SJSA1 (cell line): ENCODE data around the gene CKS1B. TPM values are rescaled to one million over a fixed set of nuclear protein-coding genes. Genes with fewer than 3 reads are reported as not detected.
A peak's percentile ranks its signal among the peaks of the same experiment; 100 is the strongest.
"Not testable (repeated sequence)": the region's sequence is repeated elsewhere in the genome, so short reads cannot be mapped to it uniquely, and the experiment has no call there.

Experiments used
- DNase-seq, 2 experiments: peaks; one replicate each; pipeline ENCODE4 v3.0.0-alpha.2; 2015 to 2020; ENCODE audit warnings: low spot score in 2 of 2, low read depth in 1 of 2
- H3K27ac ChIP-seq: fragments of 250-450 bp; sonication (Bioruptor Pico); 2 replicates; pipeline ENCODE4 v1.5.1; 2020; ENCODE audit warnings: mild to moderate bottlenecking, moderate library complexity
- H3K27me3 ChIP-seq: fragments of 250-450 bp; sonication (Bioruptor Pico); replicated peaks from 2 replicates; pipeline ENCODE4 v1.5.1; 2020; ENCODE audit warnings: mild to moderate bottlenecking, moderate library complexity
- H3K36me3 ChIP-seq: fragments of 250-450 bp; sonication (Bioruptor Pico); 2 replicates; pipeline ENCODE4 v1.5.1; 2020; ENCODE audit warnings: mild to moderate bottlenecking
- H3K4me1 ChIP-seq: fragments of 250-450 bp; sonication (Bioruptor Pico); replicated peaks from 2 replicates; pipeline ENCODE4 v1.6.1; 2021; ENCODE audit warnings: mild to moderate bottlenecking
- H3K4me3 ChIP-seq: fragments of 250-450 bp; sonication (Bioruptor Pico); 2 replicates; pipeline ENCODE4 v1.5.1; 2020; ENCODE audit warnings: mild to moderate bottlenecking
- H3K9me3 ChIP-seq: fragments of 250-450 bp; sonication (Bioruptor Pico); replicated peaks from 2 replicates; pipeline ENCODE4 v1.5.1; 2020; ENCODE audit warnings: mild to moderate bottlenecking
- total RNA-seq: library from RNA; depleted of rRNA; stranded (reverse); fragments of >200 nt; shearing (Covaris generic); gene quantifications from 2 replicates; pipeline ENCODE4 v1.2.3, GENCODE V29; 2014

The CKS1B gene
- total RNA-seq, 1 experiment from 2014 or later: 290 TPM

DNA sequence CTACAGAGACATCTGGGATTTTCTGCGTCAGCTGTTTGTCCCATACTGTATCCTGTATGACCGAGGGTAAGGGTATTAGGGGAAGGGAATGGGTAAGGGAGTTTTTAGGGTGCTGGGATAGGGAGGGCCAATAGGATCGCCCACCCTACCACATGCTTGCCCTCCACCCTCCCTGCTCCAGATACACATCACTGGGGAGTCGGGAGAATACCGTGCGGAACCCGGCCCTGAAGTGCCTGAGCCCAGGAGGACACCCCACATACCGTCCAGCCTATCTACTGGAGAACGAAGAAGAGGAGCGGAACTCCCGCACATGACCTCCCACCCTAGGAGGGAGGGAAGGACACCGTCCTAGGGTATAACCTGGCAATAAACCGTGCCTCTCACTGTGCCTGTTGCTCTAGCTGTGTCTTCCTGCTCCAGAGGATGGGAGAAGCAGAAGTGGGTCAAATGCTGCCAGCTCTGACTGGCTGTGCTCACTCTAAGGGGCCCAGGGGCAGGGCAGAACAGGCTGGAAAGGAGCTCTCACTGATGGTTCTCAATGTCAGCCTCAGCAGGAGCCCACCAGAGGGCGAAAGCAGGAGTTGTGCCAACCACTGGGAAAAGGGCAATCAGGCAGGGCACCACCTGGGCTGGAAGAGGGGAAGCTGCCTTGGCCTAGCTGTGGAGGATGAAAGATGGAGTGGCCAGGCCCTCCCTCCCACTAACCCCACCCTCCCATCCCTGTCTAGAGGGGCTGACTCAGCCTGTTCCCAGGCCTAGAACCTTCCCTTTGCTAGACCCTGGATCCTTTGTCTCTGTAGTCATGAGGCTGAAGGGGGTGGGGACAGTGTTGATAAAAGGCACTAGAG is 18.5 kb downstream of the CKS1B start:
- no peaks in the 10 kb centered on the region for H3K27me3 ChIP-seq
- H3K4me1 ChIP-seq: peaks cover 11% of the 10 kb centered on the region
- peaks cover 30% of the 10 kb centered on the region for H3K36me3 ChIP-seq
- peak in 1 of 2 experiments; percentile 28 for DNase-seq
- no peaks in the 10 kb centered on the region for H3K9me3 ChIP-seq
- no peak overlapping the region for H3K4me3 ChIP-seq
- no peak overlapping the region; the same call in 1 of the 2 replicates for H3K27ac ChIP-seq

DNA sequence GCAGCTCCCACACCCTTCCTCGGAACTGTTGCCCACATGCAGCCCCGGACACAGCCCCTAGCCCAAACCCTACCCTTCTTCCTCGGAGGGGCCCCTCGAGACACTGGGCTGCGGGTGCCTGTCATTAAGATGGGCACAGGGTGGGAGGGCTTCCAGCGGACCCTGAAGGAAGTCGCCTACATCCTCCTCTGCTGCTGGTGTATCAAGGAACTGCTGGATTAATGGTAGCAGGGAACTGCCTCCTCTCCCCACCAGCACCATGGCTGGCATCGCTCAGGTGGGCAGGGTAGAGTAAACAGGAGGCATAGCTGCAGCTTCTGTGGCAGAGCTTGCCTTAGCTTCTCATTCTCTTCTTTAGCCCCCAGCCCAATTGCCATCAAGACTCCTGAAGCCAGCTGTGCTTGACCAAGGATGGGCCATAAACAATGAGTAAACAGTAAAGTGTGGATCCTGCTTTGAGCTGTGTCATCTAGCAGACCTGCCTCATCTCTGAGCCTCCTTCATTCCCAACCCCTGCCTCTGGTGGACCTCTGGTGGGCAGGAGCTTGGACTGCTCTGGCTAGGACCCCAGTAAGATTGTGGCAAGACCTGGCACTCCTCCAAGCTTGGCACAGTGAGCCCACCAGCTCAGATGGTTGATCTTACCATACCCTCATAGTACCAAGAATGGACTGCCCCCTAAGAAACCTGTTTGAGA is 19.2 kb downstream of the CKS1B start, which contains the start of gene LENEP:
Gene LENEP, plus strand, starts transcription at position 15 of the 697 bp plus-strand sequence. Its CDS starts 22 bp downstream, at position 37.
- Histone ChIP-seq H3K27ac (no peak within 1 kb of the TSS; the same call in 1 of the 2 replicates), H3K36me3 (peaks cover 22% of the 10 kb centered on the region), H3K9me3 (no peaks in the 10 kb centered on the region), H3K4me3 (no peak within 1 kb of the TSS), H3K4me1 (peaks cover 11% of the 10 kb centered on the region), H3K27me3 (no peaks in the 10 kb centered on the region)
- no peak for DNase-seq

DNA sequence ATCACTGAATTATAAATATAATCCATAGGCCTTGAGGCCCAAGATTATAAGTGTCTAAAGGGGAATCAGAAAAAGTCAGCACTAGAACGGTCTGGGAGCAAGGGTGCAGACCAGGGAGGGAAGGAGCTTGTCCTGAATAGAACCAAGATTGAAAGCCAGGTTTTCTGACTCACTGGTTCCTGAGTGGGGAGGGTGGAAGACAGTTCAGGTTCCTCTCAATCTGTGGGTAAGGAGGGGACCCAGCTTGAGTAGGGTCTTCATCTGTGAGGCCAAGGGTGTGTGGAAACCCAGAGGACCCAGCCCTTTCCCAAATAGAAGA is 19.7 kb downstream of the CKS1B start:
- H3K4me1 ChIP-seq: peaks cover 16% of the 10 kb centered on the region
- no peak overlapping the region for H3K4me3 ChIP-seq
- H3K36me3 ChIP-seq: peaks cover 17% of the 10 kb centered on the region
- H3K27ac ChIP-seq: no peak overlapping the region
- no peaks in the 10 kb centered on the region for H3K9me3 ChIP-seq
- no peaks in the 10 kb centered on the region for H3K27me3 ChIP-seq
- DNase-seq: no peak

DNA sequence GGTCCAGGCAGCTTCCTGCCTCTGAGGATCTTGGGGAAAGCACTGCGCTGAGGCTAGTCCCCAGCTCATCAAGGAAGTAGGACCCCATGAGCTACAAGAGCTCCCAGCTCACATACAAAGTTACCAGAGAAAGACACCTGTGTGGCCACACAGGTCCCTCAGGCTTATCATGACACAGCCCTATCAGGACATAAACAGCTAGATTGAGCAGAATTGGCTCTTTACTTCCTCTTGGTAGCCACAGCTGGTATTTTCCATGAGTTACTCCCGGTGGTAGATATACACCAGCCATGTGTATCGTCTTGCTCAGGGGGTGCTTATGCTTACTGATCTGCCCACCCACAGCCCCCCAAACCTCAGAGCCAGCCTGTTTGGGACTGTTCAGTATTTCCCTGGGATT is 20.1 kb downstream of the CKS1B start:
- H3K4me3 ChIP-seq: no peak overlapping the region
- no peaks in the 10 kb centered on the region for H3K9me3 ChIP-seq
- peaks cover 13% of the 10 kb centered on the region for H3K36me3 ChIP-seq
- no peak overlapping the region for H3K27ac ChIP-seq
- H3K27me3 ChIP-seq: no peaks in the 10 kb centered on the region
- peaks cover 17% of the 10 kb centered on the region for H3K4me1 ChIP-seq
- DNase-seq: no peak

DNA sequence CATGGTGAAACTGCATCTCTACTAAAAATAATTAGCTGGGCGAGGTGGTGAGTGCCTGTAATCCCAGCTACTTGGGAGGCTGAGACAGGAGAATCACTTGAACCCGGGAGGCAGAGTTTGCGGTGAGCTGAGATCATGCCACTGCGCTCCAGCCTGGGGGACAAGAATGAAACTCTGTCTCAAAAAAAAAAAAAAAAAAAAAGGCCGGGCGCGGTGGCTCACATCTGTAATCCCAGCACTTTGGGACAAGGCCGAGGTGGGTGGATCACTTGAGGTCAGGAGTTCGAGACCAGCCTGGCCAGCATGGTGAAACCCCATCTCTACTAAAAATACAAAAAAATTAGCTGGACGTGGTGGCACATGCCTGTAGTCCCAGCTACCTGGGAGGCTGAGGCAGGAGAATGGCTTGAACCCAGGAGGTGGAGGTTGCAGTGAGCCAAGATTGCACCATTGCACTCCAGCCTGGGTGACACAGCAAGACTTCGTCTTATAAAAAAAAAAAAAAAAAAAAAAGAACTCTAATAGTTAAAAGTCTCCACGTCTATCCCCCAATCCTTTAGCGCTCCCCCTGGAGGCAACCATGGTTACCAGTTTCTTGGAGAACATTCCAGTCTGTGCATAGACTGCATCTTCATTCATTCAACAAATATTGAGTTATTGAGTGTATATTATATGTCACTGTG is 21.0 kb downstream of the CKS1B start:
- peak; percentile 53 to 77 for DNase-seq

DNA sequence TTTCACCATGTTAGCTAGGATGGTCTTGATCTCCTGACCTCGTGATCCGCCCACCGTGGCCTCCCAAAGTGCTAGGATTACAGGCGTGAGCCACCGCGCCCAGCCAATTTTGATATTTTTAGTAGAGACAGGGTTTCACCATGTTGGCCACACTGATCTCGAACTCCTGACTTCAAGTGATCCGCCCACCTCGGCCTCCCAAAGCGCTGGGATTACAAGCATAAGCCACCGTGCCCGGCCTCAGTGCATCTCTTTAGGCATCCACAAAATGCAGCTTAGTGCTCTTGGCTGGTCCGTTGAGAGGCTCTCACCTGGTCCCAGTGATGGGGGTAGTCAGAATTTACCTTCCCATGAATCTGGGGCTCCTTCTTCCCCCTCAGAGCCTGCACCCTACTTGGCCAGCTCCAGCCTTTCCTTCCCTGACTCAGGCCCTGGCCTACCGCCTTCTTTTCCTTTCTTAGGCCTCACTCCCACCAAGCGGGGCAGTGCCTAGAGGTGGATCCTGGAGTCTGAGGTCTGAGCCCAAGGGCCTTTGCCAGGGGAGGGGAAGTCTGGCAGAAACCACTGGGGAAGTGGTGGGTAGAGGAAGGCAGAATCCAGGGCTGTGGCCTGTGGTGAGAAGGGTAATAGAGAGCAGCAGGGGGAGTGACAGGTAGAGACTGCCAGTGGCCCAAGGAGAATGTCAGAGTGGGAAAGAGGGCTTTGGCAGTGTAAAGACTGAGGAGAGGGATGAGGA is 22.7 kb downstream of the CKS1B start:
- Histone ChIP-seq H3K4me3 (no peak overlapping the region), H3K27ac (no peak overlapping the region), H3K4me1 (peaks cover 34% of the 10 kb centered on the region), H3K9me3 (no peaks in the 10 kb centered on the region), H3K27me3 (no peaks in the 10 kb centered on the region), H3K36me3 (no peaks in the 10 kb centered on the region)
- no peak for DNase-seq

More for the DNA sequence above, 21.0 kb downstream of the CKS1B start:
- H3K9me3 ChIP-seq, H3K27ac ChIP-seq, H3K4me3 ChIP-seq, H3K36me3 ChIP-seq, H3K27me3 ChIP-seq: not testable (repeated sequence)
- H3K4me1 ChIP-seq: peaks cover 25% of the 10 kb centered on the region

DNA sequence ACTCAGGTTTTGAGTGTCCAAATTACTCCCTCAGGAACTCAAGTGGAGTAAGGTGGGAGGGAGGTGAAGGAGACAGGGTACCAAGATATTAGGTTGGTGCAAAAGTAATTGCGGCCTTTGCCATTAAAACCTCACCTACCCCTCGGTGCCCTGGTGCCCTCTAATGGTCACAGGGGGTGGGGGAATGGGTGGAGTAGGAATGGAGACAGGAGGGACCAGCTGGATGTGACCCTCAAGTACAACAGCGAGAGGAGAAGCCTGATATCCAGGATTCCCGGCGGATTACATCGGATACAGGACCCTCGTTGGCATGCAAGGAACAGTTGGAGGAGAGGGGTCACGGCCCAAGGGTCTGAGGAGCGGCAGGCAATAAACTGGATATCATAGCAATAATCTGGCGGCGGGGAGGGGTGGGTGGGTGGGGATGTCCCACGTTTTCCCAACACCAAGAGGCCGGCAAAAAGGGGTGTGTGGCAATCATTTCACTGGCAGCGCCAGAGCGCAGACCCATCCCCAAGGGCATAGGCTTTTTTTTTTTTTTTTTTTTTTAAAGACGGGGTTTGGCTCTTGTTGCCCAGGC is 23.8 kb downstream of the CKS1B start:
- no peak overlapping the region for H3K4me3 ChIP-seq
- H3K36me3 ChIP-seq: no peaks in the 10 kb centered on the region
- DNase-seq: no peak
- H3K4me1 ChIP-seq: peaks cover 29% of the 10 kb centered on the region
- no peaks in the 10 kb centered on the region; the same call in 1 of the 2 replicates for H3K9me3 ChIP-seq
- H3K27me3 ChIP-seq: no peaks in the 10 kb centered on the region
- H3K27ac ChIP-seq: no peak overlapping the region

DNA sequence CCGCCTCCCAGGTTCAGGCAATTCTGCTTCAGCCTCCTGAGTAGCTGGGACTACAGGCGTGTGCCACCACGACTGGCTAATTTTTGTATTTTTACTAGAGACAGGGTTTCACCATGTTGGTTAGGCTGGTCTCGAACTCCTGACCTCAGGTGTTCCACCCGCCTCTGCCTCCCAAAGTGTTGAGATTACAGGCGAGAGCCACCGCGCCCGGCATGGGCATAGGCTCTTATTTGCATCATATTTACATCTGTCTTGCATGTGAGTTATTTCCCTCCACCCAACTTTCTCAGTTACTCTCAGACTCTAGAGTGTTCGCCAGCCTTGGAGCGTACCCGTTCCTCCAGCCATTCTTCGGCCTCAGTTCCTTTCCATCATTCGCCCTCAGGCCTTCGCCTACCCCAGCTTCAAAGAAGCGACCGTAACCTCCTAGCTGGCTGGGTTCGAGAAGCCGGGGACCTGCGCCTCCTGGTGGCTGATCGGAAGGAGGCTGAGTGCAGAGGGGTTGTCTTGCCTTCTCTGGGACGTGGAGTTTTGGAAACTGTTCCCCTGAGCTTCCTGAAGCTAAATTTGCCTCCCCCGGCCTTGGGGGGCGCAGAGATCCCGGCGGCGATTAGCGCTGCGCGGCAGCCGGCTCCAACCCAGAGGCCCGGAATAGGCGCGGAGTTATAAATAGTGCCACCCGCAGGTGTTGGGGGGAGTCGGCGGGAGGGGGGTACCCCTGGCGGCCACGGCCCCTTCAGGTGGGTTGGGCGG is 24.5 kb downstream of the CKS1B start:
- H3K4me1 ChIP-seq: peaks cover 24% of the 10 kb centered on the region
- peak; percentile 60 to 79 for DNase-seq
- no peaks in the 10 kb centered on the region for H3K27me3 ChIP-seq
- no peak overlapping the region for H3K27ac ChIP-seq
- no peaks in the 10 kb centered on the region; the same call in 1 of the 2 replicates for H3K9me3 ChIP-seq
- H3K4me3 ChIP-seq: no peak overlapping the region
- no peaks in the 10 kb centered on the region for H3K36me3 ChIP-seq

DNA sequence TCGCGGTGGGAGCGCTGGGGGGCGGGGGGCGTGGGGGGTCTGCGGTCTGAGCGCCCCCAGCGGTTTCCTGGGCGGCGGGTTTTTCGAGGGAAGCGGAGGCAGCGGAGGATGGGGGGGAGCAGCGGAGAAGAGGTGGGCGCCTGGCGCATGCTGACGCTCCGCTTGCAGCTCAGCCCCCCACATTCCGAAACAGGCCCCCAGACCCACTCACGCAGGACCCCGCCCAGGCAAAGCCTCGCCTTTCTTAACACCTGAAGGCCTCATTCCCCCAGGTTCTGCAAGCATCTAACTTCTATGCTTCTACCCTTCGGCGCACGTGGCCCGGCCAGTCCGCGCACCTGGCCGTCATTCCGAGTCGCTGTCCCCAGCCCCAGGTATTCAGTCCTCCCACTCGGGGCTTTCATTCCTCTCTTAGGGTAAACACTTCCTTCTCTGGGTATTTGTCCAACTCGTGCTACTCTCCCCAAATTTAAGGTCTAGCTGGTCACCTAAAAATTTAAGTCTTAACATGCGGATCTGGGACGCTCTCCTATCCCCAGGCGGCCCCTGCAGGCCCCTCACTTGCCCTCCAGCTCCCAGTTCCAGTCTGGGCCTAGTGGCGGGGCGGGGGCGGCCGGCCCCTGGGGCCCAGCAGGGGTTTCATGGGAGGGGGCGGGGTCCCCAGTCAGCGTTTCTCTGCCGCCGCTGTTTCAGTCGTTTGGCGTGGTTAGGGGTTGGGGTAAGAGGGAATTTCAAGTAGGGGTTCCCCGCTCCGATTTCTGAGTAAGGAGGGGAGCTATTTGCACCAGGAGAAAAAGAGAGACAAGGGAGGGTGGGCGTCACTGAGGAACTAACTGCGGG is 25.3 kb downstream of the CKS1B start:
- Histone ChIP-seq H3K4me3 (peak overlapping the region; percentile 47), H3K4me1 (peaks cover 29% of the 10 kb centered on the region), H3K9me3 (no peaks in the 10 kb centered on the region; the same call in 1 of the 2 replicates), H3K27me3 (no peaks in the 10 kb centered on the region), H3K27ac (no peak overlapping the region), H3K36me3 (no peaks in the 10 kb centered on the region)
- DNase-seq: no peak

DNA sequence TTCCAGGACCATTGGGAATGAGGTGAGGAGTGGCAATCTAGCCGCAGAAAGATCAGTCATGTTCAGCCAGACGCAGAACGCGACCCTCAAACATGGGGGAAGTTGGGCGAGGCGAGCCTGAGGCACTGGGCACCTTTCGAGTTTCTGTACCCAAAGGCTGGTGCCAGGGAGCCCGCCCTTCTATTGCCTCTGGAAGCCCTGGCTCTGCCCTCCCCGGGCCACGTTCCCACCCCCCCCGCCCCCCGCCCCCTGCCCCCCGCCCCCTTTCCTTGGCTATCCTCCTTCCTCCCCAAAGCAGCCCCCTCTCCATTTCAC is 25.9 kb downstream of the CKS1B start:
- Histone ChIP-seq H3K36me3 (no peaks in the 10 kb centered on the region), H3K4me3 (peak overlapping the region; percentile 47), H3K27ac (no peak overlapping the region), H3K4me1 (peaks cover 29% of the 10 kb centered on the region), H3K27me3 (no peaks in the 10 kb centered on the region), H3K9me3 (no peaks in the 10 kb centered on the region; the same call in 1 of the 2 replicates)
- no peak for DNase-seq

DNA sequence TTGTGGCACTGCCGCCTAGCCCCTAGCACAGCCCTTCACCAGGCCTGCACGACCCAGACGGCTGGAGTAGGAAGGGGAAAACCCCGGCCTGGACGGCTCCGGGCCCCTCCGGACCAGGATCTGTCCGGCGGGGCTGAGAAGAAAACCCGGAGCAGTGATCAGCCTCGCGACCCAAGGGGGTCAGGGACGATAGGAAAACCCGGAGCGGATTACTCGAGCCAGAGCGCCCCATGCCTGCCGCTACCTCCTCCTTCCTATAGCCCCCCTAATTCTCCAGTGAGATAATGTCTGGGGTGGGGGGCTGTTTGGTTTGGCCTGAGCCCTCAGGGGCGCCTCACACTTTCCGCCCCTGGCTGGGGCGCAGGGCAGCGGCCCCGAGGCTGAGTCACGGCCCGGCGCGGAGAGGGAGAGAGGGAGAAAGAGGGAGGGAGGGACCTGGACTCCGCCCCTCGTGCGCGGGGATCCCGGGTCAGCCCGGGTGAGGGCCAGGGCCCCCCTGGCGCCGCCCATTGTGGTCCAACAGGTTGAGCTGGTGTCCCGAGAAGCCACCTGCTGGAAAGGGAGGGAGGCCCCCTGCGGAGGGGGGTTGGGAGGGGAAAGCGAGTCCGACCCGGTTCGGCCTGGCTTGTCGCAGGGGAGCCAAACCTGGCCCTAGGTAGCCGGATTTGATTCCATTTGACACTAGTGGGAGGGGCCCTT is 26.4 kb downstream of the CKS1B start:
- peak; percentile 84 to 95 for DNase-seq
- peak overlapping the region; percentile 39 for H3K27ac ChIP-seq

DNA sequence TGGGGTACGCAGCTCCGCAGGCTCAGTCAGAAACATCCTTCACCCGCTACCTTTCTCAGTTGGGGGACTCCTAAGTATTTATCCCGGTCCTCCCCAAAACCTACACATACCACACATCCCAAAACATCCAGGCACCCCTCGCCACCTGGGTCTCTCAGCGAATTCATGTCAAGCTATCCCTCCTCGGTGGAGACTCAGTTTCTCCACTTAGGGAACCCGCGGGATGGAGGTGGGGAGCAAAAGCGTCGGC is 26.9 kb downstream of the CKS1B start:
- Histone ChIP-seq H3K4me1 (peaks cover 29% of the 10 kb centered on the region), H3K36me3 (no peaks in the 10 kb centered on the region), H3K9me3 (no peaks in the 10 kb centered on the region; the same call in 1 of the 2 replicates), H3K4me3 (peak overlapping the region; percentile 47), H3K27ac (no peak overlapping the region), H3K27me3 (no peaks in the 10 kb centered on the region)
- DNase-seq: no peak

More for the DNA sequence above, 26.4 kb downstream of the CKS1B start:
- Histone ChIP-seq H3K27me3 (no peaks in the 10 kb centered on the region), H3K9me3 (no peaks in the 10 kb centered on the region; the same call in 1 of the 2 replicates), H3K4me3 (peak overlapping the region; percentile 47), H3K4me1 (peaks cover 29% of the 10 kb centered on the region), H3K36me3 (no peaks in the 10 kb centered on the region)
